ENCODE results near the gene EXOSC1. TPM values are rescaled to one million over a fixed set of nuclear protein-coding genes. Genes with fewer than 3 reads are reported as not detected.
"Not testable (repeated sequence)": the region's sequence is repeated elsewhere in the genome, so short reads cannot be mapped to it uniquely, and the experiment has no call there.

The EXOSC1 gene, protein sequence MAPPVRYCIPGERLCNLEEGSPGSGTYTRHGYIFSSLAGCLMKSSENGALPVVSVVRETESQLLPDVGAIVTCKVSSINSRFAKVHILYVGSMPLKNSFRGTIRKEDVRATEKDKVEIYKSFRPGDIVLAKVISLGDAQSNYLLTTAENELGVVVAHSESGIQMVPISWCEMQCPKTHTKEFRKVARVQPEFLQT
- 34.4 and 38.3 TPM in 2 replicates for total RNA-seq (2014; rRNA removed)
- 42.0 TPM for polyA plus RNA-seq (2012)

DNA sequence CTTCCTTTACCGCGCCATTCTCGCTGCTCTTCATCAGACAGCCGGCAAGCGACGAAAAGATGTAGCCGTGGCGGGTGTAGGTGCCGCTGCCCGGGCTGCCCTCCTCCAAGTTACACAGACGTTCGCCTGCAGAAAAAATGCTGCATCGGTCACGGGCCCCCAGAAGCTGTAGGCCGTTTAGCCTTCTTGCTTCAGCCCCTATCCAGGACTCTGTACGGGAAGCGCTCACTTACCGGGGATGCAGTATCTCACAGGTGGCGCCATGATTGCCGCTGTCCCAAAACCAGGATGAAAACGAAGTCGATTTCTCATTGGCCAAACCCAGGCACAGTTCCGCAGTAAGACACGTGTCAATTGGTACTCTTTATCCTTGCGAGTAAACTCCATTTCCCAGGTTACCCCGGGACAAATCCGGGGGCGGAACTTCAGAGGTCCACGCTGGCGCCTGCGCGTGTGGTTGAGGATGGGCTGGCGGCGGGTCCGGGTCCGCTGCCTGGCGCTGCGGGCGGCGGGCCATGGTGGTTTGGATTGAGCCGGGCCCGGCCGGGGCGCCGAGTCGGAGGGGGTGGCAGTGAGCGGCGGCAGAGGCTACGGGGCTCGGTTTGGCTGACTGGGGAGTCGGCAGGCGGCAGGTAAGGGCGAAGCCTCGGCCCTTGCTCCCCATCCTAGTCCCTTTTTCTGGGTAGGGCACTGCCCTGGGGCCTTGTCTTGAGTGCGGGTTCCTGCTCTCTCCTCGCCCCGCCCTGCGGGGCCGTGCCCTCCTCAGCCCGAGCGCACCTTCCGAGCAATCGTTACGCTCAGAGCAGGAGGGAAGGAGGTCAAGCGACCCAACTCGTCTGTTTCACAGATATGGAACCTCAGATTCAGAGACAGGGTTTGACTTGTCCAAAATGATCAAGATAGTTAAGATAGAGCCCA is at the start of gene EXOSC1, which contains the start of gene ZDHHC16:
EXOSC1 (minus strand) TSS at position 285 of the 918 bp plus-strand sequence; CDS start at position 264, 21 bp downstream.
ZDHHC16 (plus strand) TSS at position 454 of the 918 bp plus-strand sequence. CDS start 5,501 bp downstream, outside the sequence.
- DNase-seq (ENCODE audit: low read depth): peak; percentile 95

- DNase-seq (ENCODE audit: low read depth): no peak
These were observed 49.2 kb upstream of the EXOSC1 start for GRCh38 chr10:97494863-97495506.

DNA sequence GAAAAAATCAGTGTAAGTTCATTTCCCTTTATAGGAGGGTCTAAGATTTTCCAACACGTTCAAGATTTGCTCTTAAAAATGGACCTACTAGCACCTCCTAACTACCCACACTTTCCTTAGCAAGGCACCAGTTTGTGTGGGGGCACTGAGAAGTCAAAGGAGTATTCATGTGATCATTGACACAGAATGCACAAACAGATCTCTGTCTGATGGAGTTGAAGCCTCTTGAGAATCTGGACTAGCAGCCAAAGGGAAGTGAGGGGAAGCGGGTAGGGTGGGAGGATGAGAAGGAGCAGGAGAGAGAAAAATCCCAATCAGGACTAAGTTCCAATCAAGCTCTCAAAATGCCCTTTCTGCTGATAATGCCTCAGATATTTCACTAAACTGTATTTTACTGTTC is 48.3 kb upstream of the EXOSC1 start:
- DNase-seq (ENCODE audit: low read depth): no peak

GRCh38 chr10:97490592-97490991 is 44.8 kb upstream of the EXOSC1 start:
- peak; percentile 77 for DNase-seq (ENCODE audit: low read depth)

GRCh38 chr10:97485647-97486281 is 40.0 kb upstream of the EXOSC1 start:
- DNase-seq (ENCODE audit: low read depth): no peak

DNA sequence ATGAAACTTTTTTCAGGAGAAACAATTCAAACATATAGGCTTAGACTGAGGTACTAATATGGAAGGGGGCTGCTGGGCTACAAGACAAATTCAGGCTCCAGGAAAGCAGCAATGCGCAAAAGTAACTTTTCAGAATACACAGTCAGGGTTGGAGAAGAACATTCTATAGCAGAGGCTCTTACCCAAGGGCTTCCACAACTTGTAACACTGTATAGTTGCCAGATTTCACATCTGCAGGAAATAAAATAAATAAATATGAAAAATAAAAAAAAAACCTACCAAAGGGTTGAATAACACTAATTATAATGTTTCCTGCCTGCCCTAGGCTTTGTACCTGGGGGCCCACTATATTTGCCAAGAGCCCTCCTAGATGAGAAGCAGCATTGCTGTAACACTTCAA is 38.1 kb upstream of the EXOSC1 start:
- no peak for DNase-seq (ENCODE audit: low read depth)

GRCh38 chr10:97483506-97483905 is 37.7 kb upstream of the EXOSC1 start:
- peak; percentile 83 for DNase-seq (ENCODE audit: low read depth)

GRCh38 chr10:97482381-97482780 is 36.6 kb upstream of the EXOSC1 start:
- DNase-seq (ENCODE audit: low read depth): no peak

DNA sequence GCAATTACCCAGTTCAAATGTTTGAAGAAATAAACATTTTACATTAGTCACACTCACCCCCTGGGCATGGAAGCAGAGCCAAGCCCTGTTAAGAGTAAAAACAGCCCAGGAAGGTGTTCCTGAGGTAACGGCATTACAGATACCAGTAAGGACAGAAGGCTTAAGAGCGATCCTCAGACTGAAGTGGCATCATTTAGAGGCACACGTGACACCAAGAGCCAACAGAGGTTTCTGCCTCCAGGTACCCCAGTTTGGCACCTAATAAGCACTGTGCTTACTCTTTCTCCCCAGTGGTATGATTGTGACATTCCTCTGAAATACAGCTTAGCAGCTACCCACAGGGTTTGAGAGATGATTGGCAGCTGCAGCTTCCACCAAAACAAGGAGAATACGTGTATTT is 35.3 kb upstream of the EXOSC1 start:
- no peak for DNase-seq (ENCODE audit: low read depth)

- DNase-seq (ENCODE audit: low read depth): no peak
These were observed 34.1 kb upstream of the EXOSC1 start for GRCh38 chr10:97479939-97480338.

DNA sequence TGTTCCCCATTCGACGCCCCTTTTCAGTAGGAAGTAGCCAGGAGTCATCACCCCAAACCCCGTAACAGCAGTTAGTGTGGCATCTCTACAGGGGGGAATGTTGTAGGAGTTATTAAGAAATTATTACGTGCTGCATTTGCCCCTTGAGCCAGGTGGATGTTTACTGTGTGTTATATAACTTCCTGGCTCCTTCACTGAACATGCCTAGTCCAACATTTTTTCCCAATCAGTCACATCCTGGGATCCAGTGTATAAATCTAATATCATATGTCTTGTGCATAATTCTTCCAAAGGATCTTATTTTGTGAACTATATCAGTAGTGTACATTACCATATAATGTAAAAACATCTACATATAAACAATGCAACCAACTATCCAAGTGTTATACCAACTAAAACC is 33.6 kb upstream of the EXOSC1 start:
- DNase-seq (ENCODE audit: low read depth): not testable (repeated sequence)

GRCh38 chr10:97475936-97476594 is 30.3 kb upstream of the EXOSC1 start:
- peak; percentile 24 for DNase-seq (ENCODE audit: low read depth)

- DNase-seq (ENCODE audit: low read depth): no peak
These were observed 29.1 kb upstream of the EXOSC1 start for GRCh38 chr10:97474918-97475317.

DNA sequence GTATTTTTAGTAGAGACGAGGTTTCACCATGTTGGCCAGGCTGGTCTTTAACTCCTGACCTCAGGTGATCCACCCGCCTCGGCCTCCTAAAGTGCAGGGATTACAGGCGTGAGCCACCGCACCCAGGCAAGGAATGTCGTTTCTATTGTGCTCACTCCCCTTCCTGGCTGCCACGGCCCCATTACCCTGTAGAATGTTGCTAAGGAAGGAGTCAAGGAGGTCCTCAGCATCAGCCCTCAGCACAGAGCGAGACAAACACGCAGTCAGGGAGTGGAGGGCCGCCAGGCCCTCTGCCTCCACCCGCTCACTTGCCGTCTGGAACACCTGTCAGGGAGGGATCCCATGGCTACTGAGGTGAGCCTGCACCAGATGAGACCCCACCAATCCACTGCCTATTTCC is 23.0 kb upstream of the EXOSC1 start:
- not testable (repeated sequence) for DNase-seq (ENCODE audit: low read depth)

DNA sequence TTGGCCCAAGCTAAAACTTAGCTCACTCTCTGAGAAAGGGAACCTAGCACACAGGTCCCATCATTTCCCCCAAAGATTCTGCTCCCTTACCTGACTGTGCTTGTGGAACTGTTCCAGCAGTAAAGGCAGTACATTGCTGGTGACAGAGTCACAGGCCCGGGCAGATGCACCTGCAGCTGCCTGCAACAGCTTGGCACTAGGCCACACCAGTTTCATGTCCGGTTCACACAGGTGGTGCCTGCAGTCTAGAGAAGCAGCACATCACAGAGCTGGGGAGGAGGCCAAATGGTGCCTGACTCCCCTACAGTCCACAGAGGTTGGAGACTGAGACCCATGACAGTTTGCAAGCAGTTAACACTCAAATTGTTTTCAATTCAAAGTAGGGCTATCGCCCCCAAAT is 22.4 kb upstream of the EXOSC1 start:
- DNase-seq (ENCODE audit: low read depth): no peak

GRCh38 chr10:97466755-97467154 is 20.9 kb upstream of the EXOSC1 start:
- peak; percentile 31 for DNase-seq (ENCODE audit: low read depth)

- DNase-seq (ENCODE audit: low read depth): no peak
These were observed 20.2 kb upstream of the EXOSC1 start for GRCh38 chr10:97465982-97466381.

GRCh38 chr10:97464226-97464625 is 18.4 kb upstream of the EXOSC1 start:
- peak; percentile 70 for DNase-seq (ENCODE audit: low read depth)

DNA sequence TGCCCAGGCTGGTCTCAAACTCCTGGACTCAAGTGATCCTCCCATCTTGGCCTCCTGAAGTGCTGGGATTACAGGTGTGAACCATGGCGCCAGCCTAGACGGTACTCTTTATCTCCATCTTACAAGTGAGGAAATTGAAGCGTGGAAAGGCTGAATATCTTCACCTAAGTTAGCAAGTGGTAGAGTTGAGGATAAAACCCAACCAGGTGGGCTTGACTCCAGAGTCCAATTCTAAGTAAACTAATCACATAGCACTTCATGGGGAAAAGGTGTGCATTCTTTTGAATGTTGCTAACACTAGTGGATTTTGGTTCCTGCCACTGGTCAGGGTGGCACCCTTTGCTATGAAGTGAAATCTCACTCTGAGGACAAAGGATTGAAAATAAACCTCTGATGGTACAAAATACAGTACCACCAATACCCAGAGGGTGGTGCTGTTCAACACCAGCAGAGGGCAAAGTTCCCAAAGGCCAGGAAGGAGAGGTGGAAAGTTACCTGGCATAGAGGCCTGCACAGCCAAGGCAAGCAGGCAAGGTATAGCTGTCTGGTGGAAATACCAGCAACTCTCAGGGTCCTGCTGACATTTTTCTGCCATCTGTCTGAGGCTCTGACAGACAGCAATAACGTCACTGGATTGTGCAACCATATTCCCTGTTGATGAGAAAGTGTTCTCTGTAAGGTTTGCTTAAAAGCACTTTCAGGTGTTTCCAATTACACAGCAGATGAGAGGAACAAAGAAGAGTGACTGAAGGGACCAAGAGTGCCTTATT is 17.7 kb upstream of the EXOSC1 start:
- DNase-seq (ENCODE audit: low read depth): peak; percentile 52

GRCh38 chr10:97462309-97462708 is 16.5 kb upstream of the EXOSC1 start:
- no peak for DNase-seq (ENCODE audit: low read depth)

Measured in LHCN-M2 (cell line).